Astrocyte (in vitro differentiated cells and primary cell): Measurements from ENCODE around the gene ESYT3. TPM values are rescaled to one million over a fixed set of nuclear protein-coding genes. Genes with fewer than 3 reads are reported as not detected.
A peak's percentile ranks its signal among the peaks of the same experiment; 100 is the strongest.

Experiments used
- DNase-seq: peaks from one replicate; pipeline ENCODE4 v3.0.0-alpha.2; 2010; ENCODE audit warnings: low read depth
- FAIRE-seq: peaks from 2 replicates; lab custom pipeline; 2011; peaks lifted over from hg19 to GRCh38; lab: Jason Lieb, UNC
- H2AFZ ChIP-seq: 2 replicates; pipeline ENCODE4 v1.6.0; 2012; ENCODE audit warnings: low read depth, low read length, inconsistent platforms
- H3K27ac ChIP-seq: 2 replicates; pipeline ENCODE4 v1.5.1; 2011; ENCODE audit warnings: low read depth, low read length, inconsistent platforms
- H3K27me3 ChIP-seq: 2 replicates; pipeline ENCODE4 v1.6.0; 2011; ENCODE audit warnings: low read length, inconsistent platforms; ENCODE audit not compliant: insufficient read depth
- H3K36me3 ChIP-seq: 2 replicates; pipeline ENCODE4 v1.5.1; 2011; ENCODE audit warnings: low read length, inconsistent platforms; ENCODE audit not compliant: insufficient read depth
- H3K4me1 ChIP-seq: 2 replicates; pipeline ENCODE4 v1.5.1; 2011; ENCODE audit warnings: low read length, inconsistent platforms; ENCODE audit not compliant: insufficient read depth
- H3K4me2 ChIP-seq: 2 replicates; pipeline ENCODE4 v1.6.0; 2012; ENCODE audit warnings: low read length, inconsistent platforms
- H3K4me3 ChIP-seq: 2 replicates; pipeline ENCODE4 v1.5.1; 2011; ENCODE audit warnings: low read depth, mild to moderate bottlenecking, low read length, inconsistent platforms; ENCODE audit not compliant: insufficient read depth
- H3K79me2 ChIP-seq: 2 replicates; pipeline ENCODE4 v1.6.0; 2012; ENCODE audit warnings: mild to moderate bottlenecking, low read length, inconsistent platforms; ENCODE audit not compliant: insufficient read depth
- H3K9ac ChIP-seq: 2 replicates; pipeline ENCODE4 v1.6.0; 2012; ENCODE audit warnings: mild to moderate bottlenecking, low read length, inconsistent platforms
- H3K9me3 ChIP-seq: 2 replicates; pipeline ENCODE4 v1.5.1; 2012; ENCODE audit warnings: low read depth, mild to moderate bottlenecking, low read length, inconsistent platforms; ENCODE audit not compliant: insufficient read depth
- H4K20me1 ChIP-seq: 2 replicates; pipeline ENCODE4 v1.6.0; 2012; ENCODE audit warnings: low read length, inconsistent platforms; ENCODE audit not compliant: insufficient read depth
- H3K27ac Mint-ChIP-seq: one replicate; pipeline ENCODE4 v1.8.0; 2021; ENCODE audit warnings: mild to moderate bottlenecking, mixed read lengths; ENCODE audit not compliant: unreplicated experiment
- H3K27me3 Mint-ChIP-seq: one replicate; pipeline ENCODE4 v1.8.0; 2021; ENCODE audit warnings: low read depth, mixed read lengths; ENCODE audit not compliant: unreplicated experiment
- H3K36me3 Mint-ChIP-seq: one replicate; pipeline ENCODE4 v1.8.0; 2021; ENCODE audit warnings: low read depth, mixed read lengths; ENCODE audit not compliant: unreplicated experiment
- H3K4me1 Mint-ChIP-seq: one replicate; pipeline ENCODE4 v1.8.0; 2021; ENCODE audit warnings: low read depth, mixed read lengths; ENCODE audit not compliant: unreplicated experiment
- H3K4me3 Mint-ChIP-seq: one replicate; pipeline ENCODE4 v1.8.0; 2021; ENCODE audit warnings: mild to moderate bottlenecking, moderate library complexity, mixed read lengths; ENCODE audit not compliant: unreplicated experiment
- H3K9me3 Mint-ChIP-seq: one replicate; pipeline ENCODE4 v1.8.0; 2021; ENCODE audit warnings: mild to moderate bottlenecking, mixed read lengths; ENCODE audit not compliant: unreplicated experiment
- EZH2 ChIP-seq: IDR thresholded peaks from 2 replicates; pipeline ENCODE4 v1.6.1; 2012; ENCODE audit warnings: mild to moderate bottlenecking, low read length, inconsistent platforms; ENCODE audit not compliant: insufficient read depth
- total RNA-seq: library from RNA; stranded (reverse); gene quantifications from 2 replicates; pipeline ENCODE4 v1.2.1, GENCODE V29; 2021
- TF ChIP-seq, protein P1 (sequence below): IDR thresholded peaks from 2 replicates; pipeline ENCODE4 v1.5.1; 2011; ENCODE audit warnings: low read depth, mild to moderate bottlenecking, inconsistent platforms, low read length, moderate library complexity; ENCODE audit not compliant: insufficient read depth

The ESYT3 gene
- total RNA-seq, 1 donor from 2014 or later = 2.0 TPM

DNA sequence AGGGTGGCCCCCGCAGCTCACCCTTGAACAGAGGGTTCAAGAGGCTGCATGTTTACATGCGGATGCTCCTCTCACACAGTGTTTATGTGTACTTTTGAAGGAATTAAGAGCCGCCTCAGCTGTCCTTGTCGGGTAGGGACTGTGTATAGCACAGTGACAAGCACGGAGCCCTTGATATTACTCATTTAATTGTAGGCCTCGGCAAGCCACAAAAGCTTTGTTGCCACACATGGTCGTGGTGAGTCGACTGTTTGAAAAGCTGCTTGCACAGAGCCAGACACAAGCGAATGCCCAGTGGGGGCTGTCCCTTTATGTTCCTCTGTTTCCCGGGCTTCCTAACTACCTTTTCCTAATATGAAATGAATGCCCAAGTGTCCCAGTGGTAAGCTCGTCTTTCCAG, 4.5 kb downstream of the ESYT3 start:
- H3K27ac Mint-ChIP-seq = no peak overlapping the region

DNA sequence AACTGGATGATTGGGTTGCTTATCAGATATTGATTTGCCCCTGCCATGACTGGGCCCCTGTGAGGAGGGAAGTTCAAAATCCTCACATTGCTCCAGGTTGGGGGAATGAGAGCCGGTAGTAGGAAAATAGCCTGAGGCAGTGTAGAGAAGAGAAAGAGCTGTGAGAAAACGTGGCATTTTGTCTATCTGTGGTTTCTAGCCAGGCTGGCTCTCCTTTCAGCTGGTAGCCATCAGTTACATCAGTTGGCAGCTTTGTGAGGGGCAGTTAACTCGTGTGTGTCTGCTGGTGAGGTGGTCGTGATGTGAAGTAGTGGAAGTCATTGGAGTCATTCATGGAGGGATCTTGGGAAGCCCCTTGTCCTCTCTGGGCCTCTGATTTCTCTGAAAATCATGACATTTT, 5.2 kb downstream of the ESYT3 start:
- Histone ChIP-seq H3K36me3 (no peaks in the 10 kb centered on the region), H3K79me2 (no peaks in the 10 kb centered on the region), H3K27ac (no peak overlapping the region), H3K9me3 (no peaks in the 10 kb centered on the region), H3K27me3 (peaks cover 27% of the 10 kb centered on the region), H2AFZ (no peak overlapping the region), H3K4me2 (no peak overlapping the region), H3K4me3 (no peak overlapping the region), H3K4me1 (peaks cover 22% of the 10 kb centered on the region), H4K20me1 (no peaks in the 10 kb centered on the region), H3K9ac (no peak overlapping the region)
- H3K27me3 Mint-ChIP-seq = peaks cover 17% of the 10 kb centered on the region
- H3K4me1 Mint-ChIP-seq = peaks cover 59% of the 10 kb centered on the region
- peaks cover 5% of the 10 kb centered on the region for H3K9me3 Mint-ChIP-seq
- no peak for DNase-seq
- no peak for TF ChIP-seq EZH2
- TF ChIP-seq, protein P1, sequence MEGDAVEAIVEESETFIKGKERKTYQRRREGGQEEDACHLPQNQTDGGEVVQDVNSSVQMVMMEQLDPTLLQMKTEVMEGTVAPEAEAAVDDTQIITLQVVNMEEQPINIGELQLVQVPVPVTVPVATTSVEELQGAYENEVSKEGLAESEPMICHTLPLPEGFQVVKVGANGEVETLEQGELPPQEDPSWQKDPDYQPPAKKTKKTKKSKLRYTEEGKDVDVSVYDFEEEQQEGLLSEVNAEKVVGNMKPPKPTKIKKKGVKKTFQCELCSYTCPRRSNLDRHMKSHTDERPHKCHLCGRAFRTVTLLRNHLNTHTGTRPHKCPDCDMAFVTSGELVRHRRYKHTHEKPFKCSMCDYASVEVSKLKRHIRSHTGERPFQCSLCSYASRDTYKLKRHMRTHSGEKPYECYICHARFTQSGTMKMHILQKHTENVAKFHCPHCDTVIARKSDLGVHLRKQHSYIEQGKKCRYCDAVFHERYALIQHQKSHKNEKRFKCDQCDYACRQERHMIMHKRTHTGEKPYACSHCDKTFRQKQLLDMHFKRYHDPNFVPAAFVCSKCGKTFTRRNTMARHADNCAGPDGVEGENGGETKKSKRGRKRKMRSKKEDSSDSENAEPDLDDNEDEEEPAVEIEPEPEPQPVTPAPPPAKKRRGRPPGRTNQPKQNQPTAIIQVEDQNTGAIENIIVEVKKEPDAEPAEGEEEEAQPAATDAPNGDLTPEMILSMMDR = no peak
- H3K27ac Mint-ChIP-seq = no peak overlapping the region
- H3K4me3 Mint-ChIP-seq = peak overlapping the region; percentile 45
- H3K36me3 Mint-ChIP-seq = peaks cover 3% of the 10 kb centered on the region
- FAIRE-seq = no peak

More for the DNA sequence above, 4.5 kb downstream of the ESYT3 start:
- DNase-seq (no peak), FAIRE-seq (no peak)
- Histone ChIP-seq H4K20me1 (no peaks in the 10 kb centered on the region), H3K9ac (no peak overlapping the region), H3K9me3 (no peaks in the 10 kb centered on the region), H3K4me2 (no peak overlapping the region), H3K4me3 (no peak overlapping the region), H3K27me3 (peaks cover 32% of the 10 kb centered on the region), H3K79me2 (no peaks in the 10 kb centered on the region), H3K36me3 (no peaks in the 10 kb centered on the region), H3K27ac (no peak overlapping the region), H2AFZ (no peak overlapping the region), H3K4me1 (peaks cover 25% of the 10 kb centered on the region)
- TF ChIP-seq, protein P1 = no peak
- TF ChIP-seq EZH2 = no peak
- Mint-ChIP-seq H3K27me3 (peaks cover 21% of the 10 kb centered on the region), H3K4me1 (peaks cover 51% of the 10 kb centered on the region), H3K36me3 (peaks cover 3% of the 10 kb centered on the region), H3K4me3 (no peak overlapping the region), H3K9me3 (peaks cover 6% of the 10 kb centered on the region)

DNA sequence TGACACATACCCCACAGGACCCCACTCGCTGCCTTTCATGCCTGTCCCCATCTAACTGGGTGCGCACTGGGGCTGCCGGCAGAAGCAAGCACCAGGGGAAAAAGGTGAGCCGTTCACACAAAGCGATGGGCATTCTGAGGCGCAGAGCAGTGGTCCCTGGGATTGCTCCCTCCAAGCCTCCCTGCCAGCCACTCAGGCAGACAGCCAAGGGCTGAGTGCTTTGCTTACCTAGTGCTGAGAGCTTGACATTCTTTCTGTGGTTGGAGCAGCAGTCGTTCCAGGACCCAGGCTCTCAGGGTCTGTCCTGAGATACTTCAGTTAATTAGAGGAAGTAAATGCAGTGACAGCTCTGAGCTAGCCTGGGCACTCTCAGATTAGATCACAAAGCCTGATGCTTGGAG, 5.7 kb downstream of the ESYT3 start:
- Histone ChIP-seq H3K79me2 (no peaks in the 10 kb centered on the region), H3K4me3 (no peak overlapping the region), H3K4me2 (no peak overlapping the region), H3K27ac (no peak overlapping the region), H2AFZ (no peak overlapping the region), H3K27me3 (peaks cover 23% of the 10 kb centered on the region), H3K9ac (no peak overlapping the region), H4K20me1 (no peaks in the 10 kb centered on the region), H3K36me3 (no peaks in the 10 kb centered on the region), H3K9me3 (no peaks in the 10 kb centered on the region), H3K4me1 (peaks cover 17% of the 10 kb centered on the region)
- FAIRE-seq (no peak), DNase-seq (peak; percentile 50)
- peaks cover 3% of the 10 kb centered on the region for H3K36me3 Mint-ChIP-seq
- peaks cover 61% of the 10 kb centered on the region for H3K4me1 Mint-ChIP-seq
- peaks cover 5% of the 10 kb centered on the region for H3K9me3 Mint-ChIP-seq
- H3K4me3 Mint-ChIP-seq = no peak overlapping the region
- peaks cover 17% of the 10 kb centered on the region for H3K27me3 Mint-ChIP-seq
- H3K27ac Mint-ChIP-seq = peak overlapping the region; percentile 30
- TF ChIP-seq EZH2 = no peak
- TF ChIP-seq, protein P1 = no peak
